Urinary bladder (tissue), 4 donors: ENCODE data around the gene KCNK17. TPM values are rescaled to one million over a fixed set of nuclear protein-coding genes. Genes with fewer than 3 reads are reported as not detected.

Experiments used
- DNase-seq: peaks from one replicate; pipeline ENCODE4 v3.0.0-alpha.2; 2015; ENCODE audit errors: extremely low spot score
- H3K27ac ChIP-seq: one replicate; pipeline ENCODE4 v1.5.1; 2013; ENCODE audit warnings: low read depth, mild to moderate bottlenecking, moderate library complexity
- H3K36me3 ChIP-seq: one replicate; pipeline ENCODE4 v1.6.1; 2013; ENCODE audit warnings: mild to moderate bottlenecking, moderate library complexity; ENCODE audit not compliant: insufficient read depth
- H3K4me1 ChIP-seq: one replicate; pipeline ENCODE4 v1.6.1; 2013; ENCODE audit warnings: mild to moderate bottlenecking, moderate library complexity; ENCODE audit not compliant: insufficient read depth
- H3K4me3 ChIP-seq: one replicate; pipeline ENCODE4 v1.5.1; 2013; ENCODE audit warnings: low read depth, low read length
- WGBS: extraction: QIAGEN DNeasy Blood & Tissue Kit; methylation state at CpG from one replicate; pipeline ENCODE4 v1.1.7; 2013; 5-methylcytosine and 5-hydroxymethylcytosine counted together
- polyA plus RNA-seq: library from polyadenylated mRNA; stranded (reverse); fragments of 200-250 nt; gene quantifications from one replicate; pipeline ENCODE4 v1.2.3, GENCODE V29; 2013
- total RNA-seq: library from RNA; depleted of rRNA; stranded (reverse); fragments of >200 nt; gene quantifications from one replicate; pipeline ENCODE4 v1.2.3, GENCODE V29; 2014
- donor health status: healthy with polysubstance abuse.
- donor health status: healthy.

The KCNK17 gene, protein sequence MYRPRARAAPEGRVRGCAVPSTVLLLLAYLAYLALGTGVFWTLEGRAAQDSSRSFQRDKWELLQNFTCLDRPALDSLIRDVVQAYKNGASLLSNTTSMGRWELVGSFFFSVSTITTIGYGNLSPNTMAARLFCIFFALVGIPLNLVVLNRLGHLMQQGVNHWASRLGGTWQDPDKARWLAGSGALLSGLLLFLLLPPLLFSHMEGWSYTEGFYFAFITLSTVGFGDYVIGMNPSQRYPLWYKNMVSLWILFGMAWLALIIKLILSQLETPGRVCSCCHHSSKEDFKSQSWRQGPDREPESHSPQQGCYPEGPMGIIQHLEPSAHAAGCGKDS
- 0.95 TPM for total RNA-seq
- 0.52 TPM for polyA plus RNA-seq

DNA sequence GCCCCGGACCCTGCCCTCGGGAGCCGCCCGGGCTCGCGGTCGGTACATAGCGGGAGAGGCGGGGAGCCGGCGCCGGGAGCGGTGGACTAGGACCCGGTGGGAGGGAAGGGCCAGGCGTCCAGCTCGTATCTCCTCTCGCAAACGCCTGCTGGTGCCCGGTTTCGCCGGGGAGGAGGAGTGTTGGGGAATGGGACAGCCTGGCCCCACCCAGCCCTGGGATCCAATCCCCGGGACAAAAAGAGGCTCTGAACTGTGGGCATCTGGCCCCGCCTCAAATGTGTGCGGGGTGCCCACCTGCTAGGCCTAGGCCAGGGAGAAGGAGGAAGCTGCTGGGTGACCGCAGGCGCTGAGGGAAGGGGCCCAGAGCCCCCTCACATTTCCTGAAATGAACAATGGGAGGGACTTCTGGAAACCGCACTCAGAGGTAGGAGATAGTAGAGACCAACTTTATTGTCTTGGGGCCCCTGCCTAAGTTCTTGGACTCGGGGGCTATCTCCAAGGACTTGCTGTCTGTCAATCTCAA is at the start of gene KCNK17:
Gene KCNK17 (minus strand): TSS at position 147 of the 523 bp plus-strand sequence. CDS start 99 bp downstream, at position 48.
- no peak for DNase-seq
- 17% methylated on average over 28 of the region's 28 CpGs for WGBS
- H3K4me3 ChIP-seq = peak within 1 kb of the TSS; percentile 32
- no peak within 1 kb of the TSS for H3K27ac ChIP-seq
- H3K36me3 ChIP-seq = no peaks in the 10 kb centered on the region
- H3K4me1 ChIP-seq = no peaks in the 10 kb centered on the region

DNA sequence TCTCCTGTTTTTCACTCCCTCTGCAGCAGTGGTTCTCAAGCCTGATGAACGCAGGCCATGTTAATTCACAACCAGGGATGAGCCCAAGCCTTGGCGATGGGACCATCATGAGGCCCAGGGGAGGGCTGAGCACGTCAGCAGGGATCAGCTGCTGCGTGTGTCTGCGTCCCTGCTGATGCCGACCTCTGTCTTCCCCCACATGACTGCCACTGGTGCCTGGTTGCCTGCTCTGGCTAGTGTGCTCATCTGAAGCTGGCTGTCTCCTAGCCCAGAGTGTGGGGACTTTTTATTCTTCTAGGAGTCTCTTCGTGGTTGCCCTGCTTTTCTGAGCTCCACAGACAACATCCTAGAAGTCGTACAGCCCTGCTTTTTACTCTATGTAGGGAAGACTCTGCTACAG is 49.1 kb upstream of the KCNK17 start:
- Histone ChIP-seq H3K36me3 (no peaks in the 10 kb centered on the region), H3K27ac (no peak overlapping the region), H3K4me3 (no peak overlapping the region), H3K4me1 (no peaks in the 10 kb centered on the region)
- WGBS = 87% methylated on average over 8 of the region's 8 CpGs
- DNase-seq = no peak

DNA sequence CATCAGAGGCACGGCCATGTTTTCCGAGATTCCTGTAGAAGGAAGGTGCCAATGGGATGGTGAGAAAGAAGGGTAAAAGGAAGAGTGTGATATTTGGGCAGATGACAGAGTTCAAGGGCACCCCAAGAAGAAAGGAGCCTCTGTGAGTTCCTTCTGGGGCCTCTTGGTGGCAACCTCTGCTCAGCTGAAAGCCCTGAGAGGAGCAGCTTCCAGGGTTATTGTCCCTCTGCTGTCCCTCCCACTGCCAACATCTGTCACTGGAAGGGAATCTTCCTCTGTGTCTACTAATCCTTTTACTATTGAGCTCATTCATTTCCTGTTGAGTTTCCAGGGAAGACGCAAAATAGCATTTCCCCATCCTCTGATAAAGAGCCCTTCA is 48.3 kb upstream of the KCNK17 start:
- Histone ChIP-seq H3K4me3 (no peak overlapping the region), H3K36me3 (no peaks in the 10 kb centered on the region), H3K4me1 (no peaks in the 10 kb centered on the region), H3K27ac (no peak overlapping the region)
- no peak for DNase-seq
- WGBS = 44% methylated on average over 3 of the region's 3 CpGs

DNA sequence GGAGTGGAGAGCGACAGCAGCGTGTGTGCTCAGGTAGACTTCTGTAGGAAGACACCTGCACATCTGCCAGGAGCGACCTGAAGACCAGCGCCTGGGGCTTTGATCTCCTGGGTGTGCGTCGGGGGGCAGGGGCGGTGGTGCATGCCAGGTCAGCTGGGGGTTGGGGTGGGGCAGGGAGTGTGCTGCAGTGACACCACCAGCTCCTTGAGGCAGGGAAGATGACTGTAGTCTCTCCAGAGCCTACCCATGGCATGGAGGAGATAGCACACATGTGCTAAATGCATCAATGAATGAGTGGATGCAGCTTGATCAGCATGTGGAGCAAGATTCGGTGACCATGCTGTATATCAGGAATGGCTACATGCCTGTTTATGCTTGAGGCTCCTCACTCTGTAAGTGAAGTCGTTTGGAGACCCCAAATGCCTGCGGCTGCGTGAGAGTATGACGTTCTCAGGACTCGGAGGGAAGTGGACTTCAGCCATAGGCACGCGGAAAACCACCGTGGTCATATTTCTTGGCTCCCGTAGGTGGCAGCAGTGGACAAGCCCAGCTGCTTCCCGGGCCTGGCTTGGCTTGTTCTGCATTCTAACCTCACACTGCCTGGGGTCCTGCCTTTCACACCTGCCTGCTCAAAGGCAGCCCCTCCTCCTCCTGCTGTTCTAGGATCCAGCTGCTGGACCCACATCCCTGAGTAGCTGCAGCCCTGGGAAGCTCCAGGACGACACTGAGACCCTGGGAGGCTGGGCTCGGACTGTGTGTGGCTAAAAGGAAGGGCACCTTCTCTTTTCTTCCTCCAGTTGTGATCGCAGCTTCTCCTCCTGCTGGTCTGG is 47.7 kb upstream of the KCNK17 start:
- WGBS = 38% methylated on average over 21 of the region's 21 CpGs
- H3K27ac ChIP-seq = no peak overlapping the region
- DNase-seq = peak; percentile 35
- no peak overlapping the region for H3K4me3 ChIP-seq
- no peaks in the 10 kb centered on the region for H3K36me3 ChIP-seq
- H3K4me1 ChIP-seq = no peaks in the 10 kb centered on the region

DNA sequence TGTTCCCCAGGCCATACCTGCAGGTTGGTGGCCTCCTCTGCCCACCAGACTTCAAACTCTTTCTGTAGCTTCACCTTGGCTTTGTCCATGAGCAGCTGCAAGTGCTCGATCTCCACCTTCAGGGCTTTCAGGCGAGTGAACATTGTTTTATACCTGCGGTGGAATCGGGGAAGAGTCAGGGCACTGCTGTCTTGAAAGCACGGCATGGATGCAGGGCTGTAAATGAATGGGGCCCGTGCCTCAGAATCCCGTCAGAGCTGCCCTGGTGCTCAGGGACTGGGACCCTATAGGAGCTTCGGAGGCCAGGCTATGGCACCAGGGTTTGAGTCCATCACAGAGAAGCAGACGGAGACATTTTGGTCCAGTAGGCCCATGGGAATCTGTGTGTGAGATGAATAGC is 46.2 kb upstream of the KCNK17 start:
- H3K27ac ChIP-seq = no peak overlapping the region
- H3K4me1 ChIP-seq = no peaks in the 10 kb centered on the region
- no peak for DNase-seq
- no peak overlapping the region for H3K4me3 ChIP-seq
- 91% methylated on average over 9 of the region's 9 CpGs for WGBS
- H3K36me3 ChIP-seq = no peaks in the 10 kb centered on the region

DNA sequence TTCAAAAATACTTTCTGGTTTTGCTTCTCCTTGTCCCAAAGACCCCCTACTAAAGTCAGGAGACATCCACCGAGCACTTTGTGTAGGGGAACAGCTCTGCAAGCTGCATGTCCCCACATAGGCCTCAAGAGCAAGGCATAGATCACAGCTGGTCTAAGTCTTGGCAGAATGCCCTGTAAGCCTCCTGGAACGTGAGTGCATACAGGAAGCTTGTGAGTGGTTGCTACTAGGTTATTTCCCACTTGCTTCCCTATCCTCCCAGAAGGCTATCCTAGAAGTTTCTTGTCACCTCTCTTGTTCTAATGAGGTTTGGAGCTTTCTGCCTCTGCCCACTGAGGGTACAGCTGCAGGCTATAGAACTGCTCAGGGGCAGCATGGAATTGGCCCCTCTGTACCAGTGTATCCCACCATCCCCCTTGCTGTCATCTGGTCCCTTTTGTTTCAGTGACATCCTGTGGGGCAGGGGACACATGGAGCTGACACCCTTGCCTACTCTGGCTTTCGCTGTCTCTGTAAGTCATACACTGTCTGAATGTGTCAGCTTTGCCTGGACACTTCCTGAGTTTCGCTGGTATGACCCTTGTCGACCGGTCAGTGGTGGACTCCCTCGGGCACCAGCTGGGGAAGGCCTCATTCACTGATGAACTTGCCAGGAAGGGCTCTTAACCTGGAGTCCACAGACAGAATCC is 43.9 kb upstream of the KCNK17 start:
- H3K4me3 ChIP-seq = no peak overlapping the region
- H3K27ac ChIP-seq = no peak overlapping the region
- 64% methylated on average over 7 of the region's 7 CpGs for WGBS
- no peaks in the 10 kb centered on the region for H3K36me3 ChIP-seq
- H3K4me1 ChIP-seq = no peaks in the 10 kb centered on the region
- peak; percentile 69 for DNase-seq

DNA sequence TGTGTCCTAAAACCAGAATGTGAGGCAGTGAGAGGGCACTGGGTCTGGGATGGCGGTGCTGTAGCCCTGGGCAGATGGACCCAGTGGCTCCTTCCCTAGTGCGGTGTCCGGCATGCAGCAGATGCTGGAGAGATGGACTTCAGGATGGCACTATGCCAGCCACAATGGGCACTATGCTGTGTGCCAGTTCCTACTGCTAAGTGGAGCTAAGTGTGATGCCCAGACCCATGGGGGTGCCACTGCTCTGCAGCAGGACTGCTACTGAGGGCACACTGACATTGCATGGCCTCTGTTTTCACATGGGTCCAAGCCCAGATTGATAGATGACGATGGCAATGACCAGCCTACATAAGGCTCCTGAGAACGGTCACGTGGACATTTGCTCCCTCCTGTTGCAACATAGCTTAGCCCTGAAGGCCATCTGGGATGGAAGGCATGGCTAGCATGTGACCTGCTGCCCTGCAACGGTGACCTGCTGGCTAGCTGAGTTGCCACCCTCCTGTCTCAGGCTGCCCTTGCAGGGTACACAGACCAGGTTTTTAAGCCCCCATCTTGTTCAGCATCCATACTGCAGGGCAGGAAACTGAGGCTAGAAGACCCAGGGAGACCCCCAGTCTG is 39.6 kb upstream of the KCNK17 start:
- no peaks in the 10 kb centered on the region for H3K36me3 ChIP-seq
- no peak for DNase-seq
- H3K4me1 ChIP-seq = no peaks in the 10 kb centered on the region
- H3K27ac ChIP-seq = no peak overlapping the region
- 95% methylated on average over 7 of the region's 7 CpGs for WGBS
- H3K4me3 ChIP-seq = no peak overlapping the region

DNA sequence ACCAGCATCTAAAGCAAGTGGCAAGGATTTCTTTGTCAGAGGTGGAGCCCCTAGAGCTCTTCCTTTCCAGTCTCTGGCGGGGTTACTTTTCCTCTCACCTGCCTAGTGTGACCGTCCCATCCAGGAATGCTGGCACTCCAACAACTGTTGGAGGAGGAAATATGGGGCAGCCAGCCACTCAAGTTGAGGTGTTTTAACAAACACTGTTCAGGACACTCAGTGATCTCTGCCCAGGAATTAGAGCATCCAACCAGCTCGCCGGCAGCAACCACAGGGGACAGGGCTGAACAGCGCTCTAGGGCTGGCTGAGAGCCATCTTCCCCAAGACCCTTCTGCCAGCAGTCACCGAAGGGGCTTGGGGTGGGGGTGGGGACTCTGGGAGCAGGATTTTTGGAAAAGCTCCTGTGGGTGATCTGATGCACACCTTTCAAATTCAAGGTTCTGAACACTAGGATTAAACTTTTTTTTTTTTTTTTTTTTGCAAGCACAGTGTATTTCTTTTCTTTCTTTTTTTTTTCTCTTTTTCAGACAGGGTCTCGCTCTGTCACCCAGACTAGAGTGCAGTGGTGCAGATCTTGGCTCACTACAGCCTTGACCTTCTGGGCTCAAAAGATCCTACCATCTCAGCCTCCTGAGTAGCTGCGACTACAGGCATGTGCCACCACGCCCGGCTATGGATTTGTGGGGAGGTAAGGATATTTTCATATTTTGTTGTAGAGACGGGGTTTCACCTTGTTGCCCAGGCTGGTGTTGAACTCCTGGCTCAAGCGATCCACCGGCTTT is 36.7 kb upstream of the KCNK17 start:
- Histone ChIP-seq H3K4me1 (no peaks in the 10 kb centered on the region), H3K4me3 (no peak overlapping the region), H3K27ac (no peak overlapping the region), H3K36me3 (no peaks in the 10 kb centered on the region)
- no peak for DNase-seq
- WGBS = 86% methylated on average over 13 of the region's 13 CpGs

DNA sequence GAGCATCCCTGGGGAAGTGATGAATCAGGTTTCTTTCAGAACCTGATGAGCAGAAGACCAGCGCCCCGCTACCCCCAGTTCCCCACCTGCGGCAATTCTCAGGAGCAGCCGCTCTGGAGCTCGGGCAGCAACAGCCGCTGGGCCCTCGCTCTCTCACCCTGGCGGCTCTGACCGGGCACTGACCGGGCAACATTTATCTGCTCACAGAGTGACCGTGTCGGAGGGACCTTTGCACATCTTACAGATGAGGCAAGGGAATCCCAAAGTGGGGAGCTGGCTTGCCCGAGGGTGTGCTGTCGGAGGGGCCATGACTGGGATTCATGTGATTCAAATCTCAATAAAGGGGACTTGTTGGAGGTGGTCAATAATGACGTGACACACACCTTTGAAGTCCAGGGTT is 34.5 kb upstream of the KCNK17 start:
- H3K4me3 ChIP-seq = no peak overlapping the region
- no peak for DNase-seq
- WGBS = 94% methylated on average over 15 of the region's 15 CpGs
- H3K27ac ChIP-seq = no peak overlapping the region
- no peaks in the 10 kb centered on the region for H3K4me1 ChIP-seq
- H3K36me3 ChIP-seq = no peaks in the 10 kb centered on the region

DNA sequence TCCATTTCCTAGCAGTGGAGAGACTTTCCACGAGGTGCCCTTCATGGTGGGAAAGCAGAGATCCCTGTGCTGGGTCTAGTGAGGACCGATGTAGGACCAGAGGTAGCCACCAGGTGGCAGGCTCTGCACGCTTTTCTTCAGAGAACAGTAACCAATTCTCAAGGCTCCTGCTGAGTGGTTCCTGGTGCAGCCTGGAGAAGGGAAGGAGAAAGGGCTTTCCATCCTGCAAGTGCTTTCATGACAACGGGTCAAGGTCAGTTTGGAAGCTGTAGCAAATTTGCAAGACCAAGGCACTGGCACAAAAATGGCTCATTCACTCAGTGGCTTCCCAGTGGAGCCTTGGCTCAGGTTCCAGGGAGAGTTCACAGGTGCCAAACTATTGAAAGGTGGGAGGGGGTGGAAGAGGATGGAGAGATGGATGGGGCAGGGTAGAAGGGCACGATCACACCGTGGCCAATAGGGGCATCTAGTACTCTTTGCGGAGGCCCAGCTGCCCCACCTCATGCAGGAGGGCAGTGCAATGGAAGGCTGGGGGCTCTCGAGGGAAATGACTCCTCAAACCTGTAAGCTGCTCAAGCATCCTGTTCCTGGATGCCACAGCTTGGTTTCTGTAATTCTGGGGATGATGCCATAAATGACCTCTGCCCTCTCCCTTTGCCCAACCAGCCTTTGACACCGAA is 33.8 kb upstream of the KCNK17 start:
- 44% methylated on average over 9 of the region's 9 CpGs for WGBS
- H3K36me3 ChIP-seq = no peaks in the 10 kb centered on the region

DNA sequence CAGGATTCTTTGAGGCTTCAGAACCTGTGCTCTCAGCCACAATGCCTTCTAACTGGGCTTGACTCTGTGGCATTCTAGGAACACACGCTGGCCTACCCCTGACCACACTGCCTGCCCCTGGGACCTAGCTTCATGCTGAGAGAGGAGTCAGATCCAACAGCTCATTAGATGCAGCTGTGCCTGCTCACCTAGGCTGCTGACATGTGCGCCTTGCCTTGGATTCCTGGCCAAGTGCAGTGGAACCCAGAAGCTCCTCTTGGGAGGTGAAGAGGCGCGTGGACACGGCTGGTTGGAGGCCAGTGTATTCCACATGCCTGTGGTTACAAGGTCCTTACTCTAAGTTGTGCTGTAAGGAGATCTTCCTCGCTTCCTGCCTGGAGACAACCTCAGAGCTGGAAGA is 33.0 kb upstream of the KCNK17 start:
- Histone ChIP-seq H3K4me3 (no peak overlapping the region), H3K27ac (no peak overlapping the region), H3K4me1 (no peaks in the 10 kb centered on the region), H3K36me3 (no peaks in the 10 kb centered on the region)
- WGBS = 87% methylated on average over 6 of the region's 6 CpGs
- DNase-seq = no peak

More for the DNA sequence above, 33.8 kb upstream of the KCNK17 start:
- no peak for DNase-seq
- Histone ChIP-seq H3K4me1 (no peaks in the 10 kb centered on the region), H3K27ac (no peak overlapping the region), H3K4me3 (no peak overlapping the region)

DNA sequence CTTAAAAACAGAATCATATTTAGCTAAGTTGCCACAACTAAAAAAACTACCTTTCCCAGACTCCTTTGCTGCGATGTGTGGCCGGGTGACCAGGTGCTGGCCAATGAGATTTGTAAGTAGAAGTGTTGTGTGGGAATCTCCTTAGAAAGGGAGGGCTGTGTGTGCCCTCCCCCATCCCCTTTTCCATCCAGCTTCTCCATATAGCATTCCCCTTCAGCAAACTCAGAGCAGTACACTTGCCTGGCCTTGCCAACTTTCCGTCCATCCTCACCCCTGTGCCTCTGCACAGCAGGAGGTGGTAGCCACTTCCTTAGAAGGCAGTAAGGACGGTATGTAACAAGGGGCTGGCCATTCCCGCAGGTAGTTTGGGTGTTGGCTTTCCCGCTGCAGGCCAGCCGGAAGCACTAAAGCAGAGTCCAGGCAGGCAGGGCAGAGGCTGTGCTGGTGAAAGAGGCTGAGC is 30.6 kb upstream of the KCNK17 start:
- 84% methylated on average over 7 of the region's 7 CpGs for WGBS
- DNase-seq = no peak
- no peaks in the 10 kb centered on the region for H3K36me3 ChIP-seq
- no peaks in the 10 kb centered on the region for H3K4me1 ChIP-seq
- H3K4me3 ChIP-seq = no peak overlapping the region
- H3K27ac ChIP-seq = no peak overlapping the region
